Measurements from ENCODE around the gene RGS7. TPM values are rescaled to one million over a fixed set of nuclear protein-coding genes. Genes with fewer than 3 reads are reported as not detected.

The RGS7 gene
- total RNA-seq, 4 donors from 2014 or later = 0.39 TPM; not detected in 3

GRCh38 chr1:241024834-241025233, 332.2 kb downstream of the RGS7 start:
- Histone ChIP-seq H3K27ac (no peak overlapping the region), H3K4me3 (replicated peaks in 1 of 3) (no peak overlapping the region), H3K4me1 (no peaks in the 10 kb centered on the region), H3K36me3 (no peaks in the 10 kb centered on the region), H3K27me3 (no peaks in the 10 kb centered on the region), H3K9me3 (no peaks in the 10 kb centered on the region)
- TF ChIP-seq CTCF (IDR thresholded peaks at IDR 0.05) (no peak), POLR2A (IDR thresholded peaks at IDR 0.05) (no peak)
- WGBS, 2 donors = 53 to 59% methylated on average over 3 of the region's 3 CpGs
- DNase-seq = no peak
- intact Hi-C loops (cut with DNase I) = no loop called here

GRCh38 chr1:241022366-241022765, 334.6 kb downstream of the RGS7 start:
- TF ChIP-seq POLR2A (IDR thresholded peaks at IDR 0.05) = no peak
- TF ChIP-seq CTCF (IDR thresholded peaks at IDR 0.05) = no peak
- H3K36me3 ChIP-seq = no peaks in the 10 kb centered on the region
- DNase-seq = no peak
- H3K4me1 ChIP-seq = no peaks in the 10 kb centered on the region
- H3K27me3 ChIP-seq = no peaks in the 10 kb centered on the region
- no peaks in the 10 kb centered on the region for H3K9me3 ChIP-seq
- H3K27ac ChIP-seq = no peak overlapping the region
- H3K4me3 ChIP-seq (replicated peaks in 1 of 3) = no peak overlapping the region
- 88 to 93% methylated on average over 4 of the region's 4 CpGs for WGBS, 2 donors
- intact Hi-C loops (cut with DNase I) = no loop called here

- intact Hi-C loops (cut with DNase I) = no loop called here
- H3K4me1 ChIP-seq = no peaks in the 10 kb centered on the region
- WGBS, 2 donors = 75 to 78% methylated on average over 6 of the region's 6 CpGs
- no peak for DNase-seq
- TF ChIP-seq CTCF (IDR thresholded peaks at IDR 0.05) (no peak), POLR2A (IDR thresholded peaks at IDR 0.05) (no peak)
- H3K36me3 ChIP-seq = no peaks in the 10 kb centered on the region
- no peaks in the 10 kb centered on the region for H3K9me3 ChIP-seq
- H3K4me3 ChIP-seq (replicated peaks in 1 of 3) = no peak overlapping the region
- H3K27me3 ChIP-seq = no peaks in the 10 kb centered on the region
- no peak overlapping the region for H3K27ac ChIP-seq
These were observed 335.9 kb downstream of the RGS7 start for GRCh38 chr1:241020851-241021697.

GRCh38 chr1:241012708-241013340, 344.2 kb downstream of the RGS7 start:
- 71 to 75% methylated on average over 7 of the region's 7 CpGs for WGBS, 2 donors
- no peaks in the 10 kb centered on the region for H3K4me1 ChIP-seq
- no peak for TF ChIP-seq POLR2A (IDR thresholded peaks at IDR 0.05)
- TF ChIP-seq CTCF (IDR thresholded peaks at IDR 0.05) = no peak
- intact Hi-C loops (cut with DNase I) = no loop called here
- DNase-seq = no peak
- no peaks in the 10 kb centered on the region for H3K36me3 ChIP-seq
- no peak overlapping the region for H3K4me3 ChIP-seq (replicated peaks in 1 of 3)
- no peak overlapping the region for H3K27ac ChIP-seq
- H3K9me3 ChIP-seq = no peaks in the 10 kb centered on the region
- H3K27me3 ChIP-seq = no peaks in the 10 kb centered on the region

GRCh38 chr1:241007668-241008067, 349.3 kb downstream of the RGS7 start:
- intact Hi-C loops (cut with DNase I) = no loop called here
- Histone ChIP-seq H3K27ac (no peak overlapping the region), H3K4me3 (replicated peaks in 1 of 3) (no peak overlapping the region), H3K27me3 (no peaks in the 10 kb centered on the region), H3K36me3 (no peaks in the 10 kb centered on the region), H3K4me1 (no peaks in the 10 kb centered on the region), H3K9me3 (no peaks in the 10 kb centered on the region)
- WGBS, 2 donors = 85 to 90% methylated on average over 4 of the region's 4 CpGs
- DNase-seq = no peak
- no peak for TF ChIP-seq CTCF (IDR thresholded peaks at IDR 0.05)
- TF ChIP-seq POLR2A (IDR thresholded peaks at IDR 0.05) = no peak

Measured in thyroid gland (tissue), 4 donors.